Effector memory CD8-positive, alpha-beta T cell (primary cell): ENCODE measurements around the gene DPH7.
"Not testable (repeated sequence)": the region's sequence is repeated elsewhere in the genome, so short reads cannot be mapped to it uniquely, and the experiment has no call there.

Experiments used
- ATAC-seq: fragments of 150-1000 bp; cut with Tn5 transposase; replicated peaks from 2 replicates; pipeline ENCODE4 v1.10.0; 2021; ENCODE audit warnings: mild to moderate bottlenecking, moderate library complexity
- DNase-seq, 3 experiments: peaks; one replicate each; pipeline ENCODE4 v3.0.0; 2021
- H3K27ac Mint-ChIP-seq, 2 donors: one replicate each; pipeline ENCODE4 v1.8.0; 2022; ENCODE audit warnings: mild to moderate bottlenecking in 2 of 2, mixed read lengths in 2 of 2, moderate library complexity in 2 of 2
- H3K27me3 Mint-ChIP-seq, 2 donors: one replicate each; pipeline ENCODE4 v1.8.0; 2022; ENCODE audit warnings: mixed read lengths in 2 of 2
- H3K36me3 Mint-ChIP-seq: one replicate; pipeline ENCODE4 v1.8.0; 2022; ENCODE audit warnings: mild to moderate bottlenecking, moderate library complexity, mixed read lengths; ENCODE audit not compliant: insufficient read depth
- H3K4me1 Mint-ChIP-seq, 2 donors: one replicate each; pipeline ENCODE4 v1.8.0; 2022; ENCODE audit warnings: low read depth in 2 of 2, mixed read lengths in 2 of 2
- H3K4me3 Mint-ChIP-seq, 2 donors: one replicate each; pipeline ENCODE4 v1.8.0; 2022; ENCODE audit warnings: mild to moderate bottlenecking in 2 of 2, mixed read lengths in 2 of 2, moderate library complexity in 2 of 2
- H3K9me3 Mint-ChIP-seq, 2 donors: one replicate each; pipeline ENCODE4 v1.8.0; 2022; ENCODE audit warnings: mixed read lengths in 2 of 2

DPH7 gene

DNA sequence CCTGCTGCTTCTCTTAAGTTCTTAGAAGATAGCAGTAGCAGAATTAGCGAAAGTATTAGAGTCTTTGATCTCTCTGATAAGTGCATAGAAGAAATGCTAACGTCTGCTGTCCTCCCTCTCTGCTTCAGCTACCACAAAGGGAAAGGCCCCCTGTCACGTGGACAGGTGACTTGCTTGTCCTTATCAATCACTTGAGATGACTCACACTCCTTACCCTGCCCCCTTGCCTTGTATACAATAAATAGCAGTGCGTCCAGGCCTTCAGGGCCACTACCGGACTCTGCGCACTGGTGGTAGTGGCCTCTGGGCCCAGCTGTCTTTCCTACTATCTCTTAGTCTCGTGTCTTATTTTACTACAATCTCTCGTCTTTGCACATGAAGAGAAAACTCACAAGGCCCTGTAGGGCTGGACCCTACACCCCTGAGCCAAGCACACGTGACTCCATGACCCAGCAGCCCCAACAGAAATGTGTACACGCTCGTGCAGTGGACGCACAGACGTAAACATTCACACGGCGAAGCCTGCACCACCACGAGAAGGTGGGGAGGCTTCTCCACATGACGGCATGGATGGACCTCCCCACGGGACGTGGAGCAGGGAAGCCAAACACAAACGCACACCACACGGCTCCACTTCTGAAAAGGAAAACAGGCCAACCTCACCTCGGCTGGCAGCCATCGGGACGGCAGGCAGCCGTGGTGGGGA lies 66.8 kb downstream of the DPH7 start:
- H3K4me3 Mint-ChIP-seq, result no peak overlapping the region
- H3K9me3 Mint-ChIP-seq, result no peaks in the 10 kb centered on the region
- H3K36me3 Mint-ChIP-seq, result no peaks in the 10 kb centered on the region
- H3K27ac Mint-ChIP-seq, result no peak overlapping the region
- ATAC-seq (no peak), DNase-seq (no peak)
- peaks cover 4 to 6% of the 10 kb centered on the region in 2 donors for H3K4me1 Mint-ChIP-seq
- no peaks in the 10 kb centered on the region for H3K27me3 Mint-ChIP-seq

- ATAC-seq, H3K27ac Mint-ChIP-seq, H3K4me3 Mint-ChIP-seq, DNase-seq, H3K36me3 Mint-ChIP-seq, H3K27me3 Mint-ChIP-seq, H3K4me1 Mint-ChIP-seq, H3K9me3 Mint-ChIP-seq: not testable (repeated sequence)
Measured at GRCh38 chr9:137511126-137511525, 67.6 kb downstream of the DPH7 start.

DNA sequence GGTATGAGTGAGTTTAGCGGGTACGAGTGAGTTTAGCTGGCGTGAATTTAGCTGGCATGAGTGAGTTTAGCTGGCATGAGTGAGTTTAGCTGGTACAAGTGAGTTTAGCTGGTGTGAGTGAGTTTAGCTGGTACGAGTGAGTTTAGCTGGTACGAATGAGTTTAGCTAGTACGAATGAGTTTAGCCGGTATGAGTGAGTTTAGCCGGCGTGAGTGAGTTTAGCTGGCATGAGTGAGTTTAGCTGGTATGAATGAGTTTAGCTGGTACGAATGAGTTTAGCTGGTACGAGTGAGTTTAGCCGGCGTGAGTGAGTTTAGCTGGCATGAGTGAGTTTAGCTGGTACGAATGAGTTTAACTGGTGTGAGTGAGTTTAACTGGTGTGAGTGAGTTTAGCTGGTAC lies 69.5 kb downstream of the DPH7 start:
- Mint-ChIP-seq H3K27me3 (no peaks in the 10 kb centered on the region), H3K36me3 (no peaks in the 10 kb centered on the region), H3K27ac (peak overlapping the region in 1 of 2 donors; percentile 5), H3K4me1 (peaks cover 4 to 6% of the 10 kb centered on the region in 2 donors), H3K9me3 (no peaks in the 10 kb centered on the region), H3K4me3 (no peak overlapping the region)
- no peak for ATAC-seq
- DNase-seq, result no peak

GRCh38 chr9:137506702-137507171 lies 72.0 kb downstream of the DPH7 start:
- ATAC-seq (no peak), DNase-seq (no peak)
- no peaks in the 10 kb centered on the region for H3K27me3 Mint-ChIP-seq
- peaks cover 4 to 8% of the 10 kb centered on the region in 2 donors for H3K4me1 Mint-ChIP-seq
- H3K27ac Mint-ChIP-seq, result no peak overlapping the region
- no peak overlapping the region for H3K4me3 Mint-ChIP-seq
- no peaks in the 10 kb centered on the region for H3K9me3 Mint-ChIP-seq
- peaks cover 14% of the 10 kb centered on the region for H3K36me3 Mint-ChIP-seq

GRCh38 chr9:137506274-137506673 lies 72.5 kb downstream of the DPH7 start:
- H3K27ac Mint-ChIP-seq, result no peak overlapping the region
- no peak overlapping the region for H3K4me3 Mint-ChIP-seq
- no peak for ATAC-seq
- peaks cover 4 to 8% of the 10 kb centered on the region in 2 donors for H3K4me1 Mint-ChIP-seq
- no peaks in the 10 kb centered on the region for H3K9me3 Mint-ChIP-seq
- peaks cover 16% of the 10 kb centered on the region for H3K36me3 Mint-ChIP-seq
- no peaks in the 10 kb centered on the region for H3K27me3 Mint-ChIP-seq
- no peak for DNase-seq

DNA sequence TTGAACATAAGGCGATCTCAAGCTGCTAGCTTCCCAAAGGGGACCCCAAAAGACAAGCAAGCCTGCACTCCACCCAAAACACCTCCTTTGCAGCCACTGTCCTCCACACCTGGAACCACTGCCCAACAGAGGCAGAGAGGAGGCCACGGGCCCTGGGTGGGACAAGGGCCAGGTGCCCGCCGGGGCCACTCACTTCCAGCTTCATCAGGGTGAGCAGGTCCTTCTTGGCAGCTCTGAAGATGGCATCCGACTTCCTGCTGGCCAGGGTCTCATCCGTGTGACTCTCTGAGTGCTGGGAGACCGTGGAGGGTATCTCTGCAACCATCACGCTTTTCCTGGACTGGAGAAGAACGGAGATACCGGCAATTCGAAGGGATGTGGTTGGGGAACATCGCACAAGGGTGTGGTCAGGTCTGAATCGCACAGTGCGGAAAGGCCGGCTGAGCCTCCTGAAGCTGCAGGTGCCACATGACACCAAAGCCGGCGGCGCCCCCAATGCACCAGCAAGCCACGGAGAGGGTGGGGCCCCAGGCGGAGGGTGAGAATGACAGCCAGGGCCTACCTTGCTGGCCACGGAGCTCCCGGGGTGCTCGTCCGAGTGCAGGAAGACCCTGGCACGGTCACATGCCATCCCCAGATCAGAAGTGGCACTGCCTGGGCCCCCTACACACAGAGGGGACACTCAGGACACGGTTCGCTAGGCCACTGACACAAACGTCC lies 73.1 kb downstream of the DPH7 start:
- no peak overlapping the region for H3K4me3 Mint-ChIP-seq
- H3K27me3 Mint-ChIP-seq, result no peaks in the 10 kb centered on the region
- H3K9me3 Mint-ChIP-seq, result no peaks in the 10 kb centered on the region
- no peak overlapping the region for H3K27ac Mint-ChIP-seq
- H3K36me3 Mint-ChIP-seq, result peaks cover 16% of the 10 kb centered on the region
- ATAC-seq (no peak), DNase-seq (no peak)
- H3K4me1 Mint-ChIP-seq, result peaks cover 4 to 8% of the 10 kb centered on the region in 2 donors
